ENCODE results near the gene PAK6. TPM values are rescaled to one million over a fixed set of nuclear protein-coding genes. Genes with fewer than 3 reads are reported as not detected.

PAK6 gene
- total RNA-seq, 3 donors from 2014 or later = 0.28 to 0.84 (median 0.76) TPM

DNA sequence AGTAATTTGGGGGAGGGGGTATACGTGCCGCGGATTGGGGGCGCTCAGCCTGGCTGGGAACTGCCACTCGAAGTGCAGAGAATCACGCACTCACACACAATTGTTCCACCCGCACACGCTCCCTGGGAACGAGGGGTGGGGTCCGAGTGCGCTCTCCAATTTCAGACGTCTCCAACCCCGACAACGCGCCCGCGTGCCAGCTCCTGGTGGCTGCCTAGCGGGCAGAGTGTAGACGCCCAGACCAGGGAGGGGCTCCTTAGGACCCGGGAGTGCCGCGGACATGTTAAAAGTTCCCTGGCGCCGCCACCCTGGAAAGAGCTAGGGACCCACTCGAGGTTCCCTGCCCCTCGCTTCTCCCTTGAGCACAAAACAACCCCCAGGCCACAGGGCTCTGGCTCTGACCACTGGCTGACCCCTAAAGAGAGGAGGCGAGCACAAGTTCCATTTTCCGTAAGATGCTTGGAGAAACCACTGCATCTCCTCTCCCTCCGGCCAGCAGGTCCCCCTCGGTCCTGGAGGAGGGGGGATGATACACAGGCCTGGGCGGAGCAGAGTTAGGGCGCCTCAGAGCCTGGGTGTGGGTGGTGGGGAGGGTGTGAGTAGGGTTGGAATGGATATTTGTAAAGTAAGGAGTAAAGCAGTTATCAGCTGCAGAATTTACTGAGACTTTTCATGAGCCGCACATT, 44.9 kb downstream of the PAK6 start:
- ATAC-seq = no peak
- no peaks in the 10 kb centered on the region for H3K9me3 Mint-ChIP-seq
- H3K36me3 Mint-ChIP-seq (ENCODE audit: insufficient read depth) = peaks cover 2% of the 10 kb centered on the region
- H3K4me1 Mint-ChIP-seq (ENCODE audit: low read depth) = peaks cover 2% of the 10 kb centered on the region
- H3K27me3 Mint-ChIP-seq (ENCODE audit: low read depth) = peaks cover 16% of the 10 kb centered on the region
- no peak for DNase-seq
- H3K4me3 Mint-ChIP-seq = no peak overlapping the region

GRCh38 chr15:40285151-40285550, 46.3 kb downstream of the PAK6 start:
- Mint-ChIP-seq H3K9me3 (no peaks in the 10 kb centered on the region), H3K27me3 (ENCODE audit: low read depth) (peaks cover 9% of the 10 kb centered on the region), H3K4me1 (ENCODE audit: low read depth) (peaks cover 2% of the 10 kb centered on the region), H3K4me3 (no peak overlapping the region), H3K36me3 (ENCODE audit: insufficient read depth) (peaks cover 7% of the 10 kb centered on the region)
- no peak for ATAC-seq
- no peak for DNase-seq

- DNase-seq (no peak), ATAC-seq (no peak)
- Mint-ChIP-seq H3K4me3 (no peak overlapping the region), H3K9me3 (no peaks in the 10 kb centered on the region), H3K4me1 (ENCODE audit: low read depth) (peaks cover 2% of the 10 kb centered on the region), H3K36me3 (ENCODE audit: insufficient read depth) (peaks cover 7% of the 10 kb centered on the region), H3K27me3 (ENCODE audit: low read depth) (peaks cover 4% of the 10 kb centered on the region)
Observed at GRCh38 chr15:40285554-40286011, 46.7 kb downstream of the PAK6 start.

GRCh38 chr15:40286061-40286532, 47.2 kb downstream of the PAK6 start:
- ATAC-seq = no peak

GRCh38 chr15:40286794-40287193, 47.9 kb downstream of the PAK6 start:
- Mint-ChIP-seq H3K27me3 (ENCODE audit: low read depth) (no peaks in the 10 kb centered on the region), H3K4me3 (no peak overlapping the region), H3K9me3 (no peaks in the 10 kb centered on the region), H3K36me3 (ENCODE audit: insufficient read depth) (peaks cover 7% of the 10 kb centered on the region), H3K4me1 (ENCODE audit: low read depth) (no peaks in the 10 kb centered on the region)
- no peak for ATAC-seq
- DNase-seq = no peak

More at GRCh38 chr15:40286061-40286532, 47.2 kb downstream of the PAK6 start:
- H3K36me3 Mint-ChIP-seq (ENCODE audit: insufficient read depth) = peaks cover 7% of the 10 kb centered on the region
- H3K27me3 Mint-ChIP-seq (ENCODE audit: low read depth) = peaks cover 2% of the 10 kb centered on the region
- DNase-seq = no peak
- no peak overlapping the region for H3K4me3 Mint-ChIP-seq
- no peaks in the 10 kb centered on the region for H3K9me3 Mint-ChIP-seq
- no peaks in the 10 kb centered on the region for H3K4me1 Mint-ChIP-seq (ENCODE audit: low read depth)

DNA sequence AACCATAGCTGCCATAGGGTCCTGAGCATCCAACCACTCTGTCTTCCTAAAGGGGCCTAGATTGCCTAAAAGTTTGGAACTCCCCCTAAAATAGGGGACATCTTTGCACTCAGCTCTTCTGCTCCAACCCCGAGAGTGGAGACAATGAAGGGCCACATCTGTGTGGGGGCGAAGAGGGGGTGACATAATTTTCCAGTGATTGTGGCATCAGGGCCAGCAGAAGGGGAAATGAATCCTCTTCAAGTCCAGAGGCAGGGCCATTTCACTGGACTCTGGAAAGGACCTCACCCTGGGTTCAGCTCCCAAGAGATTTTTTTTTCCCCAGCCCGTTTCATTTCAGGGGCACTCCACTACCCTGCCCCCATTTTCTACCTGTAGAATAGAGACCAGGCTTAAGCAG, 48.6 kb downstream of the PAK6 start:
- no peak overlapping the region for H3K4me3 Mint-ChIP-seq
- H3K27me3 Mint-ChIP-seq (ENCODE audit: low read depth) = no peaks in the 10 kb centered on the region
- no peak for ATAC-seq
- H3K9me3 Mint-ChIP-seq = no peaks in the 10 kb centered on the region
- no peaks in the 10 kb centered on the region for H3K4me1 Mint-ChIP-seq (ENCODE audit: low read depth)
- peaks cover 7% of the 10 kb centered on the region for H3K36me3 Mint-ChIP-seq (ENCODE audit: insufficient read depth)
- no peak for DNase-seq

DNA sequence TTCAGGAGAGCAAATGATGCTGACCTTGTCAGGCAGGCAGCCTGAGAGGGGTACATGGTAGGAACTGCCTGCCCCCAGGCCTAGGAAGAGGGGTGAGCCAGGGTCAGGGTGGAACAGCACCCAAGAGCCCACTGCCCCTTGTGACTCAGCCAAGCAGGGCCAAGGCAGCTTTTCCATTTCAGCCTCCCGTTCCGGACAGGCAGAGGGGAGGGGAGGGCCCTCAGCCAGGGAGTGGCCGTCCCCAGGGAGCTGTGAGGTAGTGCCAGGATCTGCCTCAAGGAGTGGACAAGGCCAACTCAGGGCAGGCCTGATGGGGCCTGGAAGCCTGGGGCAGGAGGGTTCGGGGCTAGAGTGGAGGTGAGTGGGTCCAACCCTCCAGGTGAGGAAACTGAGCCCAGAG, 49.1 kb downstream of the PAK6 start:
- DNase-seq (no peak), ATAC-seq (no peak)
- Mint-ChIP-seq H3K4me3 (no peak overlapping the region), H3K4me1 (ENCODE audit: low read depth) (no peaks in the 10 kb centered on the region), H3K9me3 (no peaks in the 10 kb centered on the region), H3K36me3 (ENCODE audit: insufficient read depth) (peaks cover 7% of the 10 kb centered on the region), H3K27me3 (ENCODE audit: low read depth) (no peaks in the 10 kb centered on the region)

GRCh38 chr15:40289140-40289775, 50.4 kb downstream of the PAK6 start:
- Mint-ChIP-seq H3K4me1 (ENCODE audit: low read depth) (no peaks in the 10 kb centered on the region), H3K9me3 (no peaks in the 10 kb centered on the region), H3K36me3 (ENCODE audit: insufficient read depth) (peaks cover 10% of the 10 kb centered on the region), H3K27me3 (ENCODE audit: low read depth) (no peaks in the 10 kb centered on the region), H3K4me3 (no peak overlapping the region)
- DNase-seq (no peak), ATAC-seq (no peak)

DNA sequence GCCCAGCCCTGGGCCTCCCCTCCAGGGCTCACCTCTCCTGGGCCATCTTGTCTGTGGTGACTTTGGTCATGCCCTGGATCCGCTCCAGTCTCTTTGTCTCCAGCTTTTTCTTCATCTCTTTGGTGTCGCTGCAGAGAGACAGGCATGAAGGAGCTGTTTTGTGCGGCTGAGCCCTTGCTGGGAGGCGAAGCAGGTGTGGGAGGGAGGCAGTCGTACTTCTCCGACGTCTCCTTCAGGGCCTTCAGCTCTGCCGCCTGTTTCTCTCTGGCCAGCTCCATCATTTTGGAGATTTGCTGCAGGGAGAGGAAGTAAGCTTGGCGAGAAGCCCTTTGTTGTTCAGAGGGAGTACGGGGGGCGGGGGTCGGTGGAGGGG, 51.7 kb downstream of the PAK6 start:
- H3K36me3 Mint-ChIP-seq (ENCODE audit: insufficient read depth) = peaks cover 12% of the 10 kb centered on the region
- H3K27me3 Mint-ChIP-seq (ENCODE audit: low read depth) = no peaks in the 10 kb centered on the region
- H3K4me1 Mint-ChIP-seq (ENCODE audit: low read depth) = no peaks in the 10 kb centered on the region
- no peaks in the 10 kb centered on the region for H3K9me3 Mint-ChIP-seq
- DNase-seq = no peak
- no peak overlapping the region for H3K4me3 Mint-ChIP-seq
- ATAC-seq = no peak

GRCh38 chr15:40290918-40291574, 52.2 kb downstream of the PAK6 start:
- Mint-ChIP-seq H3K4me3 (no peak overlapping the region), H3K36me3 (ENCODE audit: insufficient read depth) (peaks cover 13% of the 10 kb centered on the region), H3K4me1 (ENCODE audit: low read depth) (no peaks in the 10 kb centered on the region), H3K27me3 (ENCODE audit: low read depth) (no peaks in the 10 kb centered on the region), H3K9me3 (no peaks in the 10 kb centered on the region)
- ATAC-seq = no peak
- no peak for DNase-seq

- ATAC-seq (no peak), DNase-seq (no peak)
- peaks cover 17% of the 10 kb centered on the region for H3K36me3 Mint-ChIP-seq (ENCODE audit: insufficient read depth)
- H3K9me3 Mint-ChIP-seq = no peaks in the 10 kb centered on the region
- no peaks in the 10 kb centered on the region for H3K4me1 Mint-ChIP-seq (ENCODE audit: low read depth)
- no peak overlapping the region for H3K4me3 Mint-ChIP-seq
- no peaks in the 10 kb centered on the region for H3K27me3 Mint-ChIP-seq (ENCODE audit: low read depth)
Observed at GRCh38 chr15:40292246-40292645, 53.4 kb downstream of the PAK6 start.

GRCh38 chr15:40293006-40293405, 54.1 kb downstream of the PAK6 start:
- Mint-ChIP-seq H3K4me3 (no peak overlapping the region), H3K36me3 (ENCODE audit: insufficient read depth) (peaks cover 19% of the 10 kb centered on the region), H3K27me3 (ENCODE audit: low read depth) (no peaks in the 10 kb centered on the region), H3K9me3 (no peaks in the 10 kb centered on the region), H3K4me1 (ENCODE audit: low read depth) (no peaks in the 10 kb centered on the region)
- ATAC-seq (no peak), DNase-seq (no peak)

DNA sequence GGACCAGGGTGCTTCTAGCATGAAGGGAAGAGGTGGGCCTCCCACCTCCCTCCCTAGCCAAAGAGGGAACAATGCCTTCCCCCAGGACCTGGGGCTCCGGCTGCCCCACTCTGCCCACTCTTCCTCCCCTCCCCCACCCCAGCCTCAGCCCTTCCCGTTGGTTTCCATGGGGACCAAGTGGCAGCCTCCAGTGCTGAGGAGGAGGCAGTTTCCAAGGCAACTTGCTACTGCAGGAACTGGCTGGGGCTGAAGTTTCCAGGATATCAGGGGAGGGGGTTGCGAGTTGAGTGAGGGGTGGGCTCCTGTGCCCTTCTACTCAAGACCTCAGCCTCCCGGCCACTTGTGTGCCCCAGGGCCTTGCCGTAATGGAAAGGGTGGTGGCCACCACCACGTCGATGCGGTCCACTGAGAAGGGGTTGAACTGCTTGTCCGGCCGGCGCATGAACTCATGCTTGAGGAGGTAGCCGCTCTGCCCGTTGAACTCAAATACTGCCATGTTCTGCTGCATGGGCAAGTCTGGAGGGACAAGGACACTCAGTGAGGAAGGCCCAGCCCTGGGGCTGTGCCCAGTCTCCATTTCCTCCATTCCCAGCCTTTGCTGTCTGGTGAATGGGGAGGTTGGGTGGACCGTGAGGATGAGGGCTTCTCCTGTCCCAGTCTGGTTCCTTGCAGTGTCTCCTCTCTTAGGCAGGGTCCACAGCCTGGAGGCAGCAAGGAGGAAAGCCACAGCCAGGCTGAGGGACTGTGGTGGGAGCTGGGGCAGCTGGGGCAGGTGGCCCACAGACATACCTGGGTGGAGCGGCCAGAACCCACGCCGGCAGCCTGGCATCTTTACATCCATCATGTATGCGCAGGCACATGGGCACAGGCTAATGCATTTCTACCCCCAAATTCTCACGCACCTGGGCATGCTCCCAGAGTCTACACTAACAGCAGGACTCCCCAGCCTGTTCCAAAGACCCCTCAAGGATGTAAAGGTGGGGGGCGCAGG, 55.3 kb downstream of the PAK6 start:
- peaks cover 20% of the 10 kb centered on the region for H3K36me3 Mint-ChIP-seq (ENCODE audit: insufficient read depth)
- no peaks in the 10 kb centered on the region for H3K9me3 Mint-ChIP-seq
- DNase-seq = no peak
- no peaks in the 10 kb centered on the region for H3K27me3 Mint-ChIP-seq (ENCODE audit: low read depth)
- H3K4me3 Mint-ChIP-seq = no peak overlapping the region
- ATAC-seq = no peak
- no peaks in the 10 kb centered on the region for H3K4me1 Mint-ChIP-seq (ENCODE audit: low read depth)

DNA sequence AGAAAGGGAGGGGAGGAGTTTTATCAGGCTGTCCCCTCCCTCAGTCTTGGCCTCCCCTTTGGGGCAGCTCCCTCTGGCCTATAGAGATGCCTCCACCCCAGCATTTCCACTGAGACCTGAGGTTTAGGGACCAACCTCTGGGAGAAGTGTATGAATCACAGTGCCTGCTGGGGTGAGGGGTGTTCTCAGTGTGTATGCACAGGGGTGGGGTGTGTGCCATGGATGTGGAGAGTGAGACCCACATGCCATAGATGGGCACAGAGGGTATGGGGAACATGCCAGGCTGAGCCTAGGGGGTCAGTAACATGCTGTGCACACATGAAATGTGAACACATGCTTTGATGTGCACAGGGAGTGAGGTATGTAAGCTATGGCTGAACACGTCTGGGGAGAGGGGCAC, 56.4 kb downstream of the PAK6 start:
- no peak overlapping the region for H3K4me3 Mint-ChIP-seq
- peaks cover 24% of the 10 kb centered on the region for H3K36me3 Mint-ChIP-seq (ENCODE audit: insufficient read depth)
- no peaks in the 10 kb centered on the region for H3K4me1 Mint-ChIP-seq (ENCODE audit: low read depth)
- ATAC-seq (no peak), DNase-seq (no peak)
- no peaks in the 10 kb centered on the region for H3K9me3 Mint-ChIP-seq
- no peaks in the 10 kb centered on the region for H3K27me3 Mint-ChIP-seq (ENCODE audit: low read depth)

Measured in activated T-cell treated with anti-CD3 and anti-CD28 coated beads, Interleukin-2, amount 50 U/mL, for 4 hours (primary cell).